ENCODE measurements around the gene OR10H4. TPM values are rescaled to one million over a fixed set of nuclear protein-coding genes. Genes with fewer than 3 reads are reported as not detected.
"Not testable (repeated sequence)": the region's sequence is repeated elsewhere in the genome, so short reads cannot be mapped to it uniquely, and the experiment has no call there.

OR10H4 gene
- total and polyA plus RNA-seq, 2 of the 13 experiments (the other 11 are each of a cell fraction or from before 2014, with no cell fraction given) = not detected

- DNase-seq (ENCODE audit: low spot score); H3K9ac ChIP-seq (ENCODE audit: insufficient read depth, low read depth, low read length); H3K27ac ChIP-seq (ENCODE audit: extremely low read length, insufficient read depth, low read length); ATAC-seq; H3K36me3 ChIP-seq (replicated peaks in 1 of 2; ENCODE audit: control insufficient read depth in 1 of 2, insufficient read depth in 2 of 2, low read length in 2 of 2); H3K27me3 ChIP-seq (ENCODE audit: control insufficient read depth in 1 of 2, insufficient read depth in 2 of 2, low read length in 2 of 2); H2AFZ ChIP-seq (ENCODE audit: low read length); POLR2A ChIA-PET; H3K9me3 ChIP-seq (ENCODE audit: low read length); BruUV-seq (replicated peaks); H3K4me2 ChIP-seq (ENCODE audit: low read depth, low read length); in situ Hi-C loops (cut with HindIII; ENCODE audit: extremely low pct_ligation_motif_present, low pct_unique_long_range_greater_than_20kb); H3K4me3 ChIP-seq (replicated peaks in 1 of 3; ENCODE audit: insufficient read depth in 1 of 3, low read depth in 2 of 3, low read length in 3 of 3); CTCF ChIA-PET (ENCODE audit: low intra/inter-chr PET ratio, low total read pairs); H4K20me1 ChIP-seq (ENCODE audit: insufficient read depth, low read length); intact Hi-C loops (cut with micrococcal nuclease; ENCODE audit: unreplicated experiment); H3K79me2 ChIP-seq (ENCODE audit: insufficient read depth, low read length); FAIRE-seq: not testable (repeated sequence)
- 77% methylated on average over 6 of the region's 30 CpGs for WGBS (ENCODE audit: low lambda C conversion rate)
- peaks cover 18% of the 10 kb centered on the region for H3K4me1 ChIP-seq (ENCODE audit: insufficient read depth, low read length)
Observed at GRCh38 chr19:15899561-15899960, 49.2 kb upstream of the OR10H4 start.

GRCh38 chr19:15900032-15900431 lies 48.8 kb upstream of the OR10H4 start:
- H3K4me3 ChIP-seq (replicated peaks in 1 of 3; ENCODE audit: insufficient read depth in 1 of 3, low read depth in 2 of 3, low read length in 3 of 3); FAIRE-seq; DNase-seq (ENCODE audit: low spot score); intact Hi-C loops (cut with micrococcal nuclease; ENCODE audit: unreplicated experiment); H3K4me2 ChIP-seq (ENCODE audit: low read depth, low read length); CTCF ChIA-PET (ENCODE audit: low intra/inter-chr PET ratio, low total read pairs); BruUV-seq (replicated peaks); H3K27me3 ChIP-seq (ENCODE audit: control insufficient read depth in 1 of 2, insufficient read depth in 2 of 2, low read length in 2 of 2); H3K9me3 ChIP-seq (ENCODE audit: low read length); H3K27ac ChIP-seq (ENCODE audit: extremely low read length, insufficient read depth, low read length); H3K36me3 ChIP-seq (replicated peaks in 1 of 2; ENCODE audit: control insufficient read depth in 1 of 2, insufficient read depth in 2 of 2, low read length in 2 of 2); POLR2A ChIA-PET; H3K9ac ChIP-seq (ENCODE audit: insufficient read depth, low read depth, low read length); H3K79me2 ChIP-seq (ENCODE audit: insufficient read depth, low read length); H4K20me1 ChIP-seq (ENCODE audit: insufficient read depth, low read length); H2AFZ ChIP-seq (ENCODE audit: low read length); in situ Hi-C loops (cut with HindIII; ENCODE audit: extremely low pct_ligation_motif_present, low pct_unique_long_range_greater_than_20kb); ATAC-seq: not testable (repeated sequence)
- peaks cover 18% of the 10 kb centered on the region for H3K4me1 ChIP-seq (ENCODE audit: insufficient read depth, low read length)
- WGBS (ENCODE audit: low lambda C conversion rate) = 80% methylated on average over 3 of the region's 15 CpGs

GRCh38 chr19:15900504-15900903 lies 48.3 kb upstream of the OR10H4 start:
- ATAC-seq (no peak), DNase-seq (ENCODE audit: low spot score) (no peak), FAIRE-seq (no peak)
- no peaks in the 10 kb centered on the region for H3K36me3 ChIP-seq (replicated peaks in 1 of 2; ENCODE audit: control insufficient read depth in 1 of 2, insufficient read depth in 2 of 2, low read length in 2 of 2)
- H3K4me2 ChIP-seq (ENCODE audit: low read depth, low read length) = no peak overlapping the region
- TF ChIP-seq HMG20A (CRISPR knock-in tag; IDR thresholded peaks at IDR 0.05; ENCODE audit: borderline replicate concordance) (no peak), ZNF12 (CRISPR knock-in tag; IDR thresholded peaks at IDR 0.05) (no peak), GATA4 (IDR thresholded peaks at IDR 0.05; ENCODE audit: borderline replicate concordance, low read depth) (no peak), YY1 (IDR thresholded peaks at IDR 0.05; ENCODE audit: insufficient read depth, insufficient replicate concordance, low read depth, low read length) (no peak), ZNF550 (CRISPR knock-in tag; IDR thresholded peaks at IDR 0.05; ENCODE audit: borderline replicate concordance) (no peak), MXD4 (CRISPR knock-in tag; IDR thresholded peaks at IDR 0.05) (no peak)
- POLR2A ChIA-PET = no interaction called here
- CTCF ChIA-PET (ENCODE audit: low intra/inter-chr PET ratio, low total read pairs) = no interaction called here
- no peak overlapping the region for H3K4me3 ChIP-seq (replicated peaks in 1 of 3; ENCODE audit: insufficient read depth in 1 of 3, low read depth in 2 of 3, low read length in 3 of 3)
- no peak overlapping the region for H2AFZ ChIP-seq (ENCODE audit: low read length)
- intact Hi-C loops (cut with micrococcal nuclease; ENCODE audit: unreplicated experiment) = no loop called here
- no peak overlapping the region for H3K9ac ChIP-seq (ENCODE audit: insufficient read depth, low read depth, low read length)
- 64% methylated on average over 11 of the region's 11 CpGs for WGBS (ENCODE audit: low lambda C conversion rate)
- no peaks in the 10 kb centered on the region for H4K20me1 ChIP-seq (ENCODE audit: insufficient read depth, low read length)
- no TSS peak for BruUV-seq (replicated peaks)
- H3K79me2 ChIP-seq (ENCODE audit: insufficient read depth, low read length) = no peaks in the 10 kb centered on the region
- no peak overlapping the region for H3K27ac ChIP-seq (ENCODE audit: extremely low read length, insufficient read depth, low read length)
- no peaks in the 10 kb centered on the region for H3K9me3 ChIP-seq (ENCODE audit: low read length)
- peaks cover 18% of the 10 kb centered on the region for H3K4me1 ChIP-seq (ENCODE audit: insufficient read depth, low read length)
- in situ Hi-C loops (cut with HindIII; ENCODE audit: extremely low pct_ligation_motif_present, low pct_unique_long_range_greater_than_20kb) = no loop called here
- no peaks in the 10 kb centered on the region for H3K27me3 ChIP-seq (ENCODE audit: control insufficient read depth in 1 of 2, insufficient read depth in 2 of 2, low read length in 2 of 2)

Measured in HepG2 (cell line).